Progenitor cell of endocrine pancreas (in vitro differentiated cells): ENCODE results near the gene OR7C1. TPM values are rescaled to one million over a fixed set of nuclear protein-coding genes. Genes with fewer than 3 reads are reported as not detected.
"Not testable (repeated sequence)": the region's sequence is repeated elsewhere in the genome, so short reads cannot be mapped to it uniquely, and the experiment has no call there.

Source experiments
- DNase-seq: peaks from one replicate; pipeline ENCODE4 v3.0.0; 2021; ENCODE audit warnings: low spot score; ENCODE audit not compliant: unreplicated experiment
- H3K27ac Mint-ChIP-seq: 2 replicates; pipeline ENCODE4 v1.8.0; 2021; ENCODE audit warnings: mild to moderate bottlenecking, moderate library complexity, mixed read lengths
- H3K27me3 Mint-ChIP-seq: 2 replicates; pipeline ENCODE4 v1.8.0; 2021; ENCODE audit warnings: mixed read lengths
- H3K36me3 Mint-ChIP-seq: 2 replicates; pipeline ENCODE4 v1.8.0; 2022; ENCODE audit warnings: mixed read lengths; ENCODE audit not compliant: insufficient read depth
- H3K4me1 Mint-ChIP-seq: 2 replicates; pipeline ENCODE4 v1.8.0; 2021; ENCODE audit warnings: low read depth, mixed read lengths
- H3K4me3 Mint-ChIP-seq: 2 replicates; pipeline ENCODE4 v1.8.0; 2021; ENCODE audit warnings: low read depth, mild to moderate bottlenecking, moderate library complexity, mixed read lengths
- H3K9me3 Mint-ChIP-seq: 2 replicates; pipeline ENCODE4 v1.8.0; 2021; ENCODE audit warnings: low read depth, mixed read lengths
- CTCF ChIP-seq: fragments of 200-600 bp; sonication (generic); IDR thresholded peaks from one replicate; pipeline ENCODE4 v1.5.0; 2021; ENCODE audit warnings: antibody characterized with exemption, mild to moderate bottlenecking; ENCODE audit not compliant: unreplicated experiment
- total RNA-seq: library from RNA; stranded (reverse); gene quantifications from 2 replicates; pipeline ENCODE4 v1.2.1, GENCODE V29; 2021

The OR7C1 gene
- total RNA-seq, 1 donor from 2014 or later: not detected

DNA sequence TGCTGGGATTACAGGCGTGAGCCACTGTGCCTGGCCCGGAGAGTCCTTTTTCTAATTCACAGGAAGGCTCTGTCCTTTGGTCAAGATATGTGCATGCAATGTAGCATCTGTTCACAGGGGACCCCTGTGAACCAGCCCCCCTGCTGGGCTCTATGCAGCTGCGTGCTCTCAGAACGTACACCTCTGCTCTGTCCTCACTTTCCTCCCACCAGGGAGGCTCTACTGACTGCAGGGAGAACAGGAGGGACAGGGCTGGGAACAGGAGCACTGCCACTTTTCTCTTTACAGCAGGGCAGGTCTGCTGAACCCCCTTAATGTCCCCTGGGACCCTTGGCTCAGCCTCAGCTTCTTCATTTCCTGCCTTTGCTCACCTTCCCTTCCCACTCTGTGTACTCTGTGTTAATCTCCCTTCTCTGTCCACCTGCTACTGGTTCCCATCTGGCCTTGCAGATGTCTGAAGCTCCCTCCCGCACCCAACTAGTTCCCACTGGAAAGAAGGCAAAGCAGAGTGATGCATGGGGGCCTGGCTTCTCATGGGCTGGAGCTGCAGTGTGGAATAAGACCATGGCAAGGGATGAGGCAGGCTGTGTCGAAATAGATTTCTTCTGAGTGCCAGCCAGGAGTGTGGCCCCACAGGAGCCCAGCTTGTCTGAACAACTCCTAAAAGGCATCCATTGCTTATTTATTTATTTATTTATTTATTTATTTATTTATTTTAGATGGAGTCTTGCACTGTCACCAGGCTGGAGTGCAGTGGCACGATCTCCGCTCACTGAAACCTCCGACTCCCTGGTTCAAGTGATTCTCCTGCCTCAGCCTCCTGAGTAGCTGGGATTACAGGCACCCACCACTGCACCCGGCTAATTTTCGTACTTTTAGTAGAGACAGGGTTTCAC lies 63.8 kb downstream of the OR7C1 start:
- no peak for DNase-seq

DNA sequence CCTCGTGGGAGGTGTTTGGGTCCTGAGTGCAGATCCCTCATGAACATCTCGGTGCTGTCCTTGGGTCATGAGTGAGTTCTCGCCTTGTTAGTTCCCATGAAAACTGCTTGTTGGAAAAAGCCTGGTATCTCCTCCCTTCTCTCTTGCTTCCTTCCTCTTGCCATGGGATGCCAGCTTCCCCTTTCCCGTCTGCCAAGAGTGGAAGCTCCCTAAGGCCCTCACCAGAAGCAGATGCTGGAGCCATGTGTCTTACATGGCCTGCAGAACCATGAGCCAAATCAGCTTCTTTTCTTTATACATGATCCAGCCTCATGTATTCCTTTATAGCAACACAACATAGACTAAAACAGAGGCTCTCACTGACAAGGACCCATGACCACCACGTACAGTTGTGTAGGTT lies 64.8 kb downstream of the OR7C1 start:
- Mint-ChIP-seq H3K27ac (no peak overlapping the region), H3K4me3 (no peak overlapping the region), H3K27me3 (peaks cover 2% of the 10 kb centered on the region), H3K9me3 (peaks cover 3% of the 10 kb centered on the region), H3K4me1 (no peaks in the 10 kb centered on the region), H3K36me3 (no peaks in the 10 kb centered on the region)
- DNase-seq: no peak
- no peak for TF ChIP-seq CTCF

More for the DNA sequence above, 63.8 kb downstream of the OR7C1 start:
- no peak for TF ChIP-seq CTCF
- no peaks in the 10 kb centered on the region for H3K4me1 Mint-ChIP-seq
- H3K36me3 Mint-ChIP-seq: no peaks in the 10 kb centered on the region
- peaks cover 3% of the 10 kb centered on the region for H3K9me3 Mint-ChIP-seq
- no peak overlapping the region for H3K27ac Mint-ChIP-seq
- H3K4me3 Mint-ChIP-seq: no peak overlapping the region
- H3K27me3 Mint-ChIP-seq: peaks cover 9% of the 10 kb centered on the region

DNA sequence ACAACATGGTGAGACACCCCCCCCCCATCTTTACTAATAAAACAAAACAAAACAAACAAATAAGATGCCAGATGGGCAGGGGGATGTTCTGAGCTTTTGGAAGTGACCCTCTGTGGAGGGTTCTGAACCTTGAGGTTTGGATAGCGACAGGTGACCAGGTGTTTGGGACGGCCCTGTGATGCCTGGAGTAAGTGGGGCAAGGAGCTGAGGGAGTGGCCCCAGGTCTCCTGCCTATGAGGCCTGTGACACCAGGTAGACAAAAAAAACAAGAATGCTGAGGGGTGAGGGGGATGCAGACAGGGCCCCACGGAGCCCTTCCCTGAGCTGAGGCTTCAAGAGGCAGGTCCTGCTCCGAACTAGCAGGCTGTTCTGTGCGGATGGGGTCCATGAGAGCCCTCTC lies 65.8 kb downstream of the OR7C1 start:
- DNase-seq: no peak
- H3K9me3 Mint-ChIP-seq: peaks cover 3% of the 10 kb centered on the region
- no peaks in the 10 kb centered on the region for H3K36me3 Mint-ChIP-seq
- H3K27me3 Mint-ChIP-seq: peaks cover 3% of the 10 kb centered on the region
- H3K27ac Mint-ChIP-seq: no peak overlapping the region
- no peak overlapping the region for H3K4me3 Mint-ChIP-seq
- no peaks in the 10 kb centered on the region for H3K4me1 Mint-ChIP-seq
- no peak for TF ChIP-seq CTCF

DNA sequence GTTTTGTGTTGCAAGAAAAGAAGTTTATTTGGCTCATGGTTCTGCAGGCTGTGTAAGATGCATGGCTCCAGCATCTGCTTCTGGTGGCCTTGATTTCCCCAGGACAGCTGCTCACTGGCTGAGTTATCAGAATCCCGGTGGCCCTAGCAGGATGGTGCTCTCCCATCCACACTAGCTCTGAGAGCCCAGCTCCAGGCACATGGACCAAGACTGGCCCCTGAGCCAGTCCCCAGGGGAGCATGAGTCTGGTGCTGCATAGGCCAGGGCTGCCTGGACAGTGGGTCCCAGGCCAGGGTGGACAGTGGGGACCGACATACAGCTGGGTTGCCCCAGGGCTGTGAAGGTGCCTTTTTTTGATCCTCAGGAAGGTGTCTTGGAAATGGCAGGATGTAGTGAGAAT lies 67.0 kb downstream of the OR7C1 start:
- H3K27me3 Mint-ChIP-seq: peaks cover 5% of the 10 kb centered on the region
- H3K9me3 Mint-ChIP-seq: peaks cover 3% of the 10 kb centered on the region
- no peak overlapping the region for H3K27ac Mint-ChIP-seq
- no peaks in the 10 kb centered on the region for H3K4me1 Mint-ChIP-seq
- TF ChIP-seq CTCF: no peak
- no peak overlapping the region for H3K4me3 Mint-ChIP-seq
- H3K36me3 Mint-ChIP-seq: no peaks in the 10 kb centered on the region
- no peak for DNase-seq

GRCh38 chr19:14767466-14767971 lies 67.5 kb downstream of the OR7C1 start:
- H3K27me3 Mint-ChIP-seq: peaks cover 5% of the 10 kb centered on the region
- no peaks in the 10 kb centered on the region for H3K36me3 Mint-ChIP-seq
- no peak for TF ChIP-seq CTCF
- no peak overlapping the region for H3K4me3 Mint-ChIP-seq
- H3K4me1 Mint-ChIP-seq: no peaks in the 10 kb centered on the region
- no peak for DNase-seq
- no peak overlapping the region for H3K27ac Mint-ChIP-seq
- peaks cover 3% of the 10 kb centered on the region for H3K9me3 Mint-ChIP-seq

DNA sequence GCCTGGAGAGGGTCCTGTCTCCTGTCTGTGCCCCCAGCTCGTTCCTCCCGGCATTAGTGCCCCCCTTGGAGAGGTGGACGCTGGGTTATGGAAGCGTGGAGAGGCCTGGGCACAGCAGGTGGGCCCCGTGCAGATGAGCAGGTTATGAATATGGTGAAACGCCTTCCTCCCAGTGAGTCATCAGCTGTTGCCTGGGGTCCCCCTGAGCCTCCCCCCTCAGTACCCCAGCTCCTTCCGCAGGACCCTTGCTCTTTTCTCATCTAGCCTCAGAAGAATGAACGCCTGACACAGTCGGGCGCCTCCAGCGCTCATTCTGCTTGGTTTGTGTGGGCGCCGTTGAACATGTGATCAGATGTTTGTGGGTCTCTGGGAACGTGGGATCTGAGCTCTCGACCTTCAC lies 69.1 kb downstream of the OR7C1 start:
- not testable (repeated sequence) for DNase-seq, H3K36me3 Mint-ChIP-seq, H3K4me1 Mint-ChIP-seq, H3K4me3 Mint-ChIP-seq, H3K27ac Mint-ChIP-seq, H3K9me3 Mint-ChIP-seq, H3K27me3 Mint-ChIP-seq

- not testable (repeated sequence) for H3K4me3 Mint-ChIP-seq, H3K4me1 Mint-ChIP-seq, H3K9me3 Mint-ChIP-seq, H3K36me3 Mint-ChIP-seq, H3K27ac Mint-ChIP-seq, H3K27me3 Mint-ChIP-seq, DNase-seq
Measured at GRCh38 chr19:14765403-14765802, 69.6 kb downstream of the OR7C1 start.
